GM19328 (cell line): ENCODE data around the gene CREB3.

Source experiments
- ATAC-seq: cut with Tn5 transposase; IDR thresholded peaks from one replicate; pipeline ENCODE4 v1.9.1; 2021; ENCODE audit warnings: mild to moderate bottlenecking, moderate library complexity; ENCODE audit not compliant: unreplicated experiment

CREB3 gene

GRCh38 chr9:35725362-35725761 lies 7.1 kb upstream of the CREB3 start:
- no peak for ATAC-seq

- ATAC-seq: no peak
Observed at GRCh38 chr9:35726931-35727330, 5.5 kb upstream of the CREB3 start.

- ATAC-seq: no peak
Observed at GRCh38 chr9:35727676-35728040, 4.8 kb upstream of the CREB3 start.

- ATAC-seq: no peak
Observed at GRCh38 chr9:35728041-35728971, 4.2 kb upstream of the CREB3 start.

GRCh38 chr9:35729101-35729500 lies 3.4 kb upstream of the CREB3 start:
- no peak for ATAC-seq

GRCh38 chr9:35729700-35730485 lies 2.6 kb upstream of the CREB3 start:
- no peak for ATAC-seq

- ATAC-seq: no peak
Observed at GRCh38 chr9:35730486-35730854, 2.0 kb upstream of the CREB3 start.

GRCh38 chr9:35731415-35732184 lies 866 bp upstream of the CREB3 start:
- no peak for ATAC-seq

GRCh38 chr9:35732800-35733541 lies 505 bp downstream of the CREB3 start:
- ATAC-seq: no peak

- ATAC-seq: no peak
Observed at GRCh38 chr9:35734096-35734495, 1.6 kb downstream of the CREB3 start.

GRCh38 chr9:35736201-35736633 lies 3.8 kb downstream of the CREB3 start:
- ATAC-seq: no peak

- ATAC-seq: no peak
Observed at GRCh38 chr9:35737143-35737542, 4.7 kb downstream of the CREB3 start.

GRCh38 chr9:35738186-35738585 lies 5.7 kb downstream of the CREB3 start:
- no peak for ATAC-seq

- ATAC-seq: no peak
Observed at GRCh38 chr9:35738924-35739323, 6.5 kb downstream of the CREB3 start.

- ATAC-seq: no peak
Observed at GRCh38 chr9:35740243-35740642, 7.8 kb downstream of the CREB3 start.

- no peak for ATAC-seq
Observed at GRCh38 chr9:35741740-35742139, 9.3 kb downstream of the CREB3 start.

GRCh38 chr9:35743452-35743851 lies 11.0 kb downstream of the CREB3 start:
- ATAC-seq: no peak

GRCh38 chr9:35743880-35744518 lies 11.5 kb downstream of the CREB3 start:
- no peak for ATAC-seq

- ATAC-seq: no peak
Observed at GRCh38 chr9:35745569-35745968, 13.1 kb downstream of the CREB3 start.

GRCh38 chr9:35746583-35746982 lies 14.1 kb downstream of the CREB3 start:
- ATAC-seq: no peak
